GM19025 (cell line): ENCODE data around the gene HMOX2.

ENCODE experiments used
- ATAC-seq: cut with Tn5 transposase; IDR thresholded peaks from one replicate; pipeline ENCODE4 v1.9.1; 2021; ENCODE audit warnings: mild to moderate bottlenecking, low read depth, moderate library complexity; ENCODE audit not compliant: unreplicated experiment

The HMOX2 gene

GRCh38 chr16:4550591-4550990 is 74.4 kb downstream of the HMOX2 start:
- no peak for ATAC-seq

DNA sequence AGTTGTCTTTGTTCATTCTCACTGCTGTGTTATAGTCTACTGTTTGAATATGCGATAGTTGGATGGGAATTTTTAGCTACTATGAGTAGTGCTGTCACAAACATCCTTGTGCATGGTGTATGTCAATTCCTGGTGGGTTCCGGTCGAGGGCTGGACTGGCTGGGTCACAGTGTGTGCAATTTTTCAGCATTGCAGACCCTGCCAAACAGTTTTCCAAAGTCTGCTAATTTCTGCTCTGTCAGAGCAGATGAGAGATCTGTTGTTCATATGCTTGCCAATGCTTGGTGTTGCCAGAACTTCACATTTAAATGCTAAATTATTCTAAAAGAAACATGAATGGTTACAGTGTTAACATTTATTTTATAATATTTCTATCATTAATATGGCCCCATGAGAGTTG is 76.3 kb downstream of the HMOX2 start:
- ATAC-seq: no peak

- no peak for ATAC-seq
Observed at GRCh38 chr16:4556112-4556511, 79.9 kb downstream of the HMOX2 start, which contains the start of gene C16orf96. TSS of gene C16orf96 (plus strand) at chr16:4556340. CDS start at chr16:4556490, 150 bp downstream.

- ATAC-seq: no peak
Observed at GRCh38 chr16:4556580-4556979, 80.4 kb downstream of the HMOX2 start.

GRCh38 chr16:4557973-4558372 is 81.8 kb downstream of the HMOX2 start:
- ATAC-seq: no peak
